IMR-90 (cell line): ENCODE data around the gene MSH4. TPM values are rescaled to one million over a fixed set of nuclear protein-coding genes. Genes with fewer than 3 reads are reported as not detected.

Experiments used
- ATAC-seq: fragments of 200-7000 bp; cut with Tn5 transposase; 2 replicates; pipeline ENCODE4 v1.9.1; 2020; ENCODE audit warnings: low read depth, mild to moderate bottlenecking, moderate library complexity
- BruUV-seq: library from RNA; stranded (reverse); fragments of 400-500 nt; replicated peaks from 2 replicates; lab custom pipeline; 2021; lab: Mats Ljungman, UMichigan
- CTCF ChIA-PET: fragments of 300-600 bp; formaldehyde crosslinking; extraction: SDS; loops from one replicate; lab custom pipeline; 2021; ENCODE audit warnings: antibody characterized with exemption; lab: Yijun Ruan, JAX
- POLR2A ChIA-PET: fragments of 300-600 bp; sonication (Branson Sonifier 250); formaldehyde crosslinking; loops from one replicate; lab custom pipeline; 2022; ENCODE audit warnings: antibody characterized with exemption; ENCODE audit not compliant: unreplicated experiment; lab: Charles Lee
- DNase-seq: peaks from one replicate; pipeline ENCODE4 v3.0.0; 2013
- H2AFZ ChIP-seq: replicated peaks from 2 replicates; pipeline ENCODE3; 2013; ENCODE audit warnings: low read length, mild to moderate bottlenecking; ENCODE audit not compliant: poor library complexity
- H2AK5ac ChIP-seq: 2 replicates; pipeline ENCODE4 v1.6.1; 2013; ENCODE audit warnings: low read depth, low read length, inconsistent platforms
- H2AK9ac ChIP-seq: replicated peaks from 2 replicates; pipeline ENCODE3; 2013; ENCODE audit warnings: mild to moderate bottlenecking, low read depth, low read length, moderate library complexity; ENCODE audit not compliant: poor library complexity
- H2BK120ac ChIP-seq: 2 replicates; pipeline ENCODE4 v1.6.1; 2013; ENCODE audit warnings: low read depth, low read length, inconsistent platforms
- H2BK15ac ChIP-seq: 3 replicates; pipeline ENCODE4 v1.6.1; 2013; ENCODE audit warnings: low read depth, low read length, inconsistent platforms
- H2BK20ac ChIP-seq: 2 replicates; pipeline ENCODE4 v1.6.1; 2013; ENCODE audit warnings: low read depth, mild to moderate bottlenecking, inconsistent platforms, low read length, moderate library complexity
- H2BK5ac ChIP-seq: 2 replicates; pipeline ENCODE4 v1.6.1; 2013; ENCODE audit warnings: mild to moderate bottlenecking, low read depth, low read length, inconsistent platforms; ENCODE audit not compliant: poor library complexity, severe bottlenecking
- H3K14ac ChIP-seq: replicated peaks from 2 replicates; pipeline ENCODE4 v1.6.1; 2013; ENCODE audit warnings: low read depth, low read length, inconsistent platforms
- H3K18ac ChIP-seq: 2 replicates; pipeline ENCODE4 v1.6.1; 2013; ENCODE audit warnings: low read depth, low read length, control low read depth
- H3K23ac ChIP-seq: 2 replicates; pipeline ENCODE4 v1.6.1; 2013; ENCODE audit warnings: low read depth, low read length, inconsistent platforms
- H3K27ac ChIP-seq: 2 replicates; pipeline ENCODE4 v1.5.1; 2013; ENCODE audit warnings: mild to moderate bottlenecking, control low read depth, low read length; ENCODE audit not compliant: insufficient read depth
- H3K27me3 ChIP-seq: 2 replicates; pipeline ENCODE4 v1.6.1; 2013; ENCODE audit warnings: low read length; ENCODE audit not compliant: control insufficient read depth, insufficient read depth
- H3K36me3 ChIP-seq: 2 replicates; pipeline ENCODE4 v1.6.1; 2013; ENCODE audit warnings: low read length, mixed read lengths; ENCODE audit not compliant: control insufficient read depth, insufficient read depth
- H3K4ac ChIP-seq: 2 replicates; pipeline ENCODE4 v1.6.1; 2013; ENCODE audit warnings: low read depth, low read length, inconsistent platforms
- H3K4me1 ChIP-seq: 2 replicates; pipeline ENCODE4 v1.6.1; 2013; ENCODE audit warnings: low read length, mixed read lengths; ENCODE audit not compliant: control insufficient read depth, insufficient read depth
- H3K4me2 ChIP-seq: 2 replicates; pipeline ENCODE4 v1.6.1; 2013; ENCODE audit warnings: low read depth, mild to moderate bottlenecking, control low read depth, low read length, moderate library complexity
- H3K4me3 ChIP-seq: 2 replicates; pipeline ENCODE4 v1.5.1; 2013; ENCODE audit warnings: low read depth, mild to moderate bottlenecking, control low read depth, low read length, moderate library complexity; ENCODE audit not compliant: insufficient read depth
- H3K56ac ChIP-seq: 2 replicates; pipeline ENCODE4 v1.6.1; 2013; ENCODE audit warnings: low read length, inconsistent platforms; ENCODE audit not compliant: insufficient read depth; ENCODE audit errors: extremely low read depth
- H3K79me1 ChIP-seq, 2 experiments: 2 replicates each; pipeline ENCODE4 v1.6.1; 2013; ENCODE audit warnings: low read length in 2 of 2, inconsistent platforms in 1 of 2, low read depth in 1 of 2
- H3K9ac ChIP-seq: 2 replicates; pipeline ENCODE4 v1.6.1; 2013; ENCODE audit warnings: low read depth, low read length, control low read depth
- H3K9me1 ChIP-seq: 2 replicates; pipeline ENCODE4 v1.6.1; 2013; ENCODE audit warnings: low read length, inconsistent platforms; ENCODE audit not compliant: insufficient read depth
- H3K9me3 ChIP-seq: 2 replicates; pipeline ENCODE4 v1.6.1; 2013; ENCODE audit warnings: low read length; ENCODE audit not compliant: control insufficient read depth, insufficient read depth
- H4K20me1 ChIP-seq: 2 replicates; pipeline ENCODE4 v1.6.1; 2013; ENCODE audit warnings: low read length, inconsistent platforms; ENCODE audit not compliant: insufficient read depth
- H4K5ac ChIP-seq: 2 replicates; pipeline ENCODE4 v1.6.1; 2013; ENCODE audit warnings: mild to moderate bottlenecking, low read depth, low read length, control low read depth
- H4K8ac ChIP-seq, 2 experiments: 2 replicates each; pipeline ENCODE4 v1.6.1; 2013; ENCODE audit warnings: low read depth in 2 of 2, low read length in 2 of 2, control low read depth in 1 of 2, inconsistent platforms in 1 of 2
- H4K91ac ChIP-seq: 2 replicates; pipeline ENCODE4 v1.6.1; 2013; ENCODE audit warnings: low read depth, low read length, inconsistent platforms; ENCODE audit not compliant: insufficient read depth
- BHLHE40 ChIP-seq: fragments of 150-350 bp; IDR thresholded peaks from 2 replicates; pipeline ENCODE4 v1.6.1; 2016; ENCODE audit warnings: mild to moderate bottlenecking, low read depth, low read length
- CEBPB ChIP-seq: IDR thresholded peaks from 2 replicates; pipeline ENCODE4 v1.6.1; 2012; ENCODE audit warnings: low read depth, low read length, improper control_type of control experiment
- CHD1 ChIP-seq: IDR thresholded peaks from 2 replicates; pipeline ENCODE4 v1.6.1; 2012; ENCODE audit warnings: low read depth, low read length, improper control_type of control experiment
- CTCF ChIP-seq: conservative IDR thresholded peaks from 2 replicates; pipeline ENCODE4 v1.5.1; 2012; ENCODE audit warnings: mild to moderate bottlenecking, low read depth, low read length, improper control_type of control experiment
- ELK1 ChIP-seq: fragments of 150-350 bp; IDR thresholded peaks from 2 replicates; pipeline ENCODE4 v1.6.1; 2016; ENCODE audit warnings: low read depth, mild to moderate bottlenecking, low read length, moderate library complexity, borderline replicate concordance
- FOS ChIP-seq: fragments of 150-350 bp; IDR thresholded peaks from 2 replicates; pipeline ENCODE4 v1.6.1; 2016; ENCODE audit warnings: low read depth, low read length
- MAFK ChIP-seq: IDR thresholded peaks from 2 replicates; pipeline ENCODE4 v1.6.1; 2012; ENCODE audit warnings: low read depth, low read length, improper control_type of control experiment
- MAZ ChIP-seq: IDR thresholded peaks from 2 replicates; pipeline ENCODE4 v1.6.1; 2012; ENCODE audit warnings: low read depth, mild to moderate bottlenecking, low read length, improper control_type of control experiment, moderate library complexity, borderline replicate concordance
- MXI1 ChIP-seq: IDR thresholded peaks from 2 replicates; pipeline ENCODE4 v1.6.1; 2012; ENCODE audit warnings: low read depth, mild to moderate bottlenecking, low read length, moderate library complexity, borderline replicate concordance
- NFE2L2 ChIP-seq: fragments of 150-350 bp; IDR thresholded peaks from 2 replicates; pipeline ENCODE4 v1.6.1; 2016; ENCODE audit warnings: low read depth, mild to moderate bottlenecking, low read length
- POLR2A ChIP-seq: IDR thresholded peaks from 2 replicates; pipeline ENCODE4 v1.6.1; 2012; ENCODE audit warnings: mild to moderate bottlenecking, low read depth, low read length
- RAD21 ChIP-seq: IDR thresholded peaks from 2 replicates; pipeline ENCODE4 v1.6.1; 2012; ENCODE audit warnings: low read length, improper control_type of control experiment
- RCOR1 ChIP-seq: IDR thresholded peaks from 2 replicates; pipeline ENCODE4 v1.6.1; 2012; ENCODE audit warnings: mild to moderate bottlenecking, low read length, improper control_type of control experiment; ENCODE audit not compliant: insufficient replicate concordance
- RFX5 ChIP-seq: IDR thresholded peaks from 2 replicates; pipeline ENCODE4 v1.8.0; 2012; ENCODE audit warnings: low read depth, mild to moderate bottlenecking, low read length, moderate library complexity
- SMC3 ChIP-seq: fragments of 150-350 bp; IDR thresholded peaks from 2 replicates; pipeline ENCODE4 v1.6.1; 2016; ENCODE audit warnings: low read depth, mild to moderate bottlenecking, antibody characterized with exemption, low read length, moderate library complexity
- USF2 ChIP-seq: fragments of 150-350 bp; IDR thresholded peaks from 2 replicates; pipeline ENCODE4 v1.6.1; 2017; ENCODE audit warnings: mild to moderate bottlenecking, antibody characterized with exemption, low read length, low read depth
- WGBS, 2 experiments: methylation state at CpG; one replicate each; pipeline versions ENCODE4 v1.1.5 to v1.1.7; 2013; ENCODE audit warnings: missing lambda C conversion rate in 2 of 2; ENCODE audit not compliant: insufficient read length in 1 of 2; ENCODE audit errors: extremely low coverage in 2 of 2; 5-methylcytosine and 5-hydroxymethylcytosine counted together
- dilution Hi-C: fragments of 300-500 bp; cut with HindIII; formaldehyde crosslinking; loops from one replicate; pipeline ENCODE4 v1.14.3; 2018; ENCODE audit warnings: low sequenced_read_pairs; ENCODE audit not compliant: unreplicated experiment
- in situ Hi-C: fragments of 300-500 bp; cut with MboI; formaldehyde crosslinking; loops from 3 replicates; pipeline ENCODE4 v1.14.3; 2019; ENCODE audit warnings: low sequenced_read_pairs, inconsistent platforms, mixed read lengths
- intact Hi-C: fragments of 100-400 bp; cut with micrococcal nuclease; formaldehyde crosslinking; loops from 2 replicates; pipeline ENCODE4 v1.10.0; 2022
- polyA plus RNA-seq, 3 experiments: library from polyadenylated mRNA; depleted of rRNA; stranded (reverse); fragments of >200 nt; gene quantifications; 2 replicates each; pipeline ENCODE4 v1.2.3, GENCODE V29; 2012; ENCODE audit warnings: low replicate concordance in 1 of 3
- total RNA-seq: library from RNA; depleted of rRNA; stranded (reverse); fragments of >200 nt; gene quantifications from 2 replicates; pipeline ENCODE4 v1.2.3, GENCODE V29; 2012

MSH4 gene
- total and polyA plus RNA-seq, 2 of the 4 experiments (the other 2 are of a cell fraction): under 0.01 to 0.02 TPM

- no peak overlapping the region for H3K4ac ChIP-seq
- no peak overlapping the region for H4K5ac ChIP-seq
- H3K4me1 ChIP-seq: no peaks in the 10 kb centered on the region
- H4K20me1 ChIP-seq: no peaks in the 10 kb centered on the region
- no peak overlapping the region for H3K14ac ChIP-seq
- TF ChIP-seq USF2 (no peak), BHLHE40 (no peak), CHD1 (no peak), SMC3 (no peak), RFX5 (no peak), MXI1 (no peak), MAFK (no peak), CTCF (no peak), CEBPB (no peak), RAD21 (no peak), NFE2L2 (no peak), MAZ (no peak), FOS (no peak), ELK1 (no peak), POLR2A (no peak), RCOR1 (no peak)
- no peak overlapping the region for H2AK9ac ChIP-seq
- no peaks in the 10 kb centered on the region for H3K36me3 ChIP-seq
- intact Hi-C loops (no loop called here), dilution Hi-C loops (no loop called here), in situ Hi-C loops (no loop called here)
- H3K4me2 ChIP-seq: no peak overlapping the region
- ChIA-PET POLR2A (no interaction called here), CTCF (no interaction called here)
- DNase-seq (no peak), ATAC-seq (no peak)
- no peak overlapping the region for H3K18ac ChIP-seq
- no peak overlapping the region for H2AFZ ChIP-seq
- H3K27me3 ChIP-seq: no peaks in the 10 kb centered on the region
- no peak overlapping the region for H2BK5ac ChIP-seq
- WGBS, 2 experiments: no CpG with 5 or more reads among the region's 3 CpGs
- no peak overlapping the region for H2BK120ac ChIP-seq
- H4K91ac ChIP-seq: no peak overlapping the region
- H3K9ac ChIP-seq: no peak overlapping the region
- H3K23ac ChIP-seq: no peak overlapping the region
- no peak overlapping the region for H3K27ac ChIP-seq
- no TSS peak for BruUV-seq
- no peaks in the 10 kb centered on the region for H3K79me1 ChIP-seq
- H2AK5ac ChIP-seq: no peak overlapping the region
- no peak overlapping the region for H2BK15ac ChIP-seq
- no peak overlapping the region for H3K4me3 ChIP-seq
- no peaks in the 10 kb centered on the region for H3K9me3 ChIP-seq
- no peak overlapping the region for H2BK20ac ChIP-seq
- H3K56ac ChIP-seq: no peak overlapping the region
- H4K8ac ChIP-seq: no peak overlapping the region
- H3K9me1 ChIP-seq: no peaks in the 10 kb centered on the region
Measured at GRCh38 chr1:75950176-75950575, 153.5 kb downstream of the MSH4 start.
